GM10266 (cell line): Measurements from ENCODE around the gene FAHD1.

Experiments
- DNase-seq: peaks from one replicate; pipeline ENCODE4 v3.0.0; 2012; ENCODE audit errors: extremely low spot score
- CTCF ChIP-seq: IDR thresholded peaks from 2 replicates; pipeline ENCODE4 v1.5.1; 2012; ENCODE audit warnings: mild to moderate bottlenecking, low read depth; ENCODE audit not compliant: control insufficient read depth, insufficient read depth; ENCODE audit errors: missing control alignments

Gene FAHD1

GRCh38 chr16:1831186-1832075, 4.4 kb downstream of the FAHD1 start:
- no peak for DNase-seq
- no peak for TF ChIP-seq CTCF

- TF ChIP-seq CTCF: no peak
- DNase-seq: no peak
These were observed 5.9 kb downstream of the FAHD1 start for GRCh38 chr16:1832838-1833454.

- no peak for TF ChIP-seq CTCF
- no peak for DNase-seq
These were observed 7.1 kb downstream of the FAHD1 start for GRCh38 chr16:1834096-1834495.

- no peak for TF ChIP-seq CTCF
- no peak for DNase-seq
These were observed 12.5 kb downstream of the FAHD1 start for GRCh38 chr16:1839554-1839953.

- TF ChIP-seq CTCF: no peak
These were observed 19.0 kb downstream of the FAHD1 start for GRCh38 chr16:1845985-1846384.

GRCh38 chr16:1846416-1846815, 19.4 kb downstream of the FAHD1 start:
- no peak for TF ChIP-seq CTCF
- DNase-seq: no peak

More at GRCh38 chr16:1845985-1846384, 19.0 kb downstream of the FAHD1 start:
- no peak for DNase-seq

GRCh38 chr16:1850981-1851380, 24.0 kb downstream of the FAHD1 start:
- TF ChIP-seq CTCF: no peak
- no peak for DNase-seq
